ENCODE results near the gene NFAM1. TPM values are rescaled to one million over a fixed set of nuclear protein-coding genes. Genes with fewer than 3 reads are reported as not detected.
A peak's percentile ranks its signal among the peaks of the same experiment; 100 is the strongest.

NFAM1 gene
- total and polyA plus RNA-seq, 2 of the 13 experiments (the other 11 are each of a cell fraction or from before 2014, with no cell fraction given) = 0.03 TPM; not detected in 1

DNA sequence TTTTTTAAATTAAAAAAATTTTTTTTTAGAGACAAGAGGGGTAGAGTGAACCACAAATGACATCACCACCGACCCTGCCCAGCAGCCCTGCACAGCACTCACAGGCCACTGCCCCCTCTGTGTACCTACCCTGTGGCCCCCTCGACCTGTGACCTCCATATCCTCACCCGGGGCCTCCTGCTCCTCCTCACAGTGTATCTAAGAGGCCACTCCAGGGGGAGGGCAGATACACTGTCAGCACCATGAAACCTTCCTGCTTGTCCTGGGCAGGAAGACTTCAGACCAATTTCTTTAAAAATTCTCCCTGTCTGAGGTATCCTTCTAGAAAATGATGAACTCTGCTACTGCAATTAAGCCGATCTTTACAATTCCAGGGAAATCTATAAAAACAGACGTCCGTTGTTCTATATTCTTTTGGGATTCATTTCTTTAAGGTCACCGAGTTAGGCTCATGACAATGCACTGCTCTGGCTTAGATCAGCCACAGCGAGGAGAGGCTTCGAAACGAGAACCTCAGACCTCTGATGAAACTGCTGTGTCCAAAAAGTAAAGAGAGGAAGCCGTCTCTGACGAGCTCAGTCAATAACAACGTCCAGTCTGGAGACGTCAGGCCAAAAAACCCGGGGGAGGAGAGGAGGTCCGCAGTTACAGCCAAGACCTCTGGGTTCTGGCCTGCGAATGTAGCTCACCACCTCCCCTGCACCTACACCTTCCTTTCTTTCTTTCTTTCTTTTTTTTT lies 17.5 kb downstream of the NFAM1 start:
- 2% methylated on average over 17 of the region's 17 CpGs for WGBS (ENCODE audit: low lambda C conversion rate)
- ATAC-seq (peak; percentile 15; the same call in 2 of the 3 replicates), DNase-seq (ENCODE audit: low spot score) (no peak), FAIRE-seq (no peak)
- intact Hi-C loops (cut with micrococcal nuclease; ENCODE audit: unreplicated experiment) = no loop called here
- peak overlapping the region; percentile 34 for H3K27ac ChIP-seq (ENCODE audit: extremely low read length, insufficient read depth, low read length)
- no peaks in the 10 kb centered on the region for H3K36me3 ChIP-seq (replicated peaks in 1 of 2; ENCODE audit: control insufficient read depth in 1 of 2, insufficient read depth in 2 of 2, low read length in 2 of 2)
- peak overlapping the region; percentile 70 for H3K4me2 ChIP-seq (ENCODE audit: low read depth, low read length)
- H3K27me3 ChIP-seq (ENCODE audit: control insufficient read depth in 1 of 2, insufficient read depth in 2 of 2, low read length in 2 of 2) = peaks cover 3 to 50% of the 10 kb centered on the region in 2 experiments; a peak in 4 of 5 replicates
- no peaks in the 10 kb centered on the region for H4K20me1 ChIP-seq (ENCODE audit: insufficient read depth, low read length)
- no peaks in the 10 kb centered on the region for H3K79me2 ChIP-seq (ENCODE audit: insufficient read depth, low read length)
- no TSS peak for BruUV-seq (replicated peaks)
- ChIA-PET CTCF (ENCODE audit: low intra/inter-chr PET ratio, low total read pairs) (no interaction called here), POLR2A (no interaction called here)
- H3K4me1 ChIP-seq (ENCODE audit: insufficient read depth, low read length) = peaks cover 71% of the 10 kb centered on the region
- H3K4me3 ChIP-seq (replicated peaks in 1 of 3; ENCODE audit: insufficient read depth in 1 of 3, low read depth in 2 of 3, low read length in 3 of 3) = peak overlapping the region in 2 of 3 experiments; percentile 34 to 50; a peak in 2 of 6 replicates
- no peak overlapping the region for H2AFZ ChIP-seq (ENCODE audit: low read length)
- H3K9ac ChIP-seq (ENCODE audit: insufficient read depth, low read depth, low read length) = peak overlapping the region; percentile 20; the same call in 1 of the 2 replicates
- in situ Hi-C loops (cut with HindIII; ENCODE audit: extremely low pct_ligation_motif_present, low pct_unique_long_range_greater_than_20kb) = no loop called here
- no peaks in the 10 kb centered on the region for H3K9me3 ChIP-seq (ENCODE audit: low read length)
- TF ChIP-seq ZBTB7B (CRISPR knock-in tag; IDR thresholded peaks at IDR 0.05) (peak; percentile 39; the same call in 1 of the 2 replicates), NFYB (CRISPR knock-in tag; IDR thresholded peaks at IDR 0.05) (no peak), ELF4 (CRISPR knock-in tag; IDR thresholded peaks at IDR 0.05; ENCODE audit: borderline replicate concordance) (no peak), RXRA (CRISPR knock-in tag; IDR thresholded peaks at IDR 0.05) (peak; percentile 23; the same call in 1 of the 2 replicates), IRX3 (CRISPR knock-in tag; IDR thresholded peaks at IDR 0.05; ENCODE audit: borderline replicate concordance, low read depth) (no peak), ZNF44 (CRISPR knock-in tag; IDR thresholded peaks at IDR 0.05) (no peak), RXRB (CRISPR knock-in tag; IDR thresholded peaks at IDR 0.05; ENCODE audit: borderline replicate concordance) (peak; percentile 47), SMARCC2 (IDR thresholded peaks at IDR 0.05) (no peak), SCMH1 (CRISPR knock-in tag; IDR thresholded peaks at IDR 0.05; ENCODE audit: borderline replicate concordance) (no peak), MTA1 (CRISPR knock-in tag; IDR thresholded peaks at IDR 0.05; ENCODE audit: borderline replicate concordance) (0 out of 2 replicates have a peak, but pooled peaks have one; percentile 39), ZBTB8A (CRISPR knock-in tag; IDR thresholded peaks at IDR 0.05; ENCODE audit: borderline replicate concordance, low read depth) (no peak), HNF4A (CRISPR knock-in tag; IDR thresholded peaks at IDR 0.05) (peak; percentile 21; the same call in 1 of the 2 replicates), HMG20A (CRISPR knock-in tag; IDR thresholded peaks at IDR 0.05; ENCODE audit: borderline replicate concordance) (peak; percentile 40; the same call in 1 of the 2 replicates)
- TF ChIP-seq, protein P1, sequence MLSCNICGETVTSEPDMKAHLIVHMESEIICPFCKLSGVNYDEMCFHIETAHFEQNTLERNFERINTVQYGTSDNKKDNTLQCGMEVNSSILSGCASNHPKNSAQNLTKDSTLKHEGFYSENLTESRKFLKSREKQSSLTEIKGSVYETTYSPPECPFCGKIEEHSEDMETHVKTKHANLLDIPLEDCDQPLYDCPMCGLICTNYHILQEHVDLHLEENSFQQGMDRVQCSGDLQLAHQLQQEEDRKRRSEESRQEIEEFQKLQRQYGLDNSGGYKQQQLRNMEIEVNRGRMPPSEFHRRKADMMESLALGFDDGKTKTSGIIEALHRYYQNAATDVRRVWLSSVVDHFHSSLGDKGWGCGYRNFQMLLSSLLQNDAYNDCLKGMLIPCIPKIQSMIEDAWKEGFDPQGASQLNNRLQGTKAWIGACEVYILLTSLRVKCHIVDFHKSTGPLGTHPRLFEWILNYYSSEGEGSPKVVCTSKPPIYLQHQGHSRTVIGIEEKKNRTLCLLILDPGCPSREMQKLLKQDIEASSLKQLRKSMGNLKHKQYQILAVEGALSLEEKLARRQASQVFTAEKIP (CRISPR knock-in tag; IDR thresholded peaks at IDR 0.05; ENCODE audit: borderline replicate concordance) = no peak
- TF ChIP-seq, protein P2, sequence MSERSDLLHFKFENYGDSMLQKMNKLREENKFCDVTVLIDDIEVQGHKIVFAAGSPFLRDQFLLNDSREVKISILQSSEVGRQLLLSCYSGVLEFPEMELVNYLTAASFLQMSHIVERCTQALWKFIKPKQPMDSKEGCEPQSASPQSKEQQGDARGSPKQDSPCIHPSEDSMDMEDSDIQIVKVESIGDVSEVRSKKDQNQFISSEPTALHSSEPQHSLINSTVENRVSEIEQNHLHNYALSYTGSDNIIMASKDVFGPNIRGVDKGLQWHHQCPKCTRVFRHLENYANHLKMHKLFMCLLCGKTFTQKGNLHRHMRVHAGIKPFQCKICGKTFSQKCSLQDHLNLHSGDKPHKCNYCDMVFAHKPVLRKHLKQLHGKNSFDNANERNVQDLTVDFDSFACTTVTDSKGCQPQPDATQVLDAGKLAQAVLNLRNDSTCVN (CRISPR knock-in tag; IDR thresholded peaks at IDR 0.05; ENCODE audit: borderline replicate concordance) = no peak
- TF ChIP-seq, protein P3, sequence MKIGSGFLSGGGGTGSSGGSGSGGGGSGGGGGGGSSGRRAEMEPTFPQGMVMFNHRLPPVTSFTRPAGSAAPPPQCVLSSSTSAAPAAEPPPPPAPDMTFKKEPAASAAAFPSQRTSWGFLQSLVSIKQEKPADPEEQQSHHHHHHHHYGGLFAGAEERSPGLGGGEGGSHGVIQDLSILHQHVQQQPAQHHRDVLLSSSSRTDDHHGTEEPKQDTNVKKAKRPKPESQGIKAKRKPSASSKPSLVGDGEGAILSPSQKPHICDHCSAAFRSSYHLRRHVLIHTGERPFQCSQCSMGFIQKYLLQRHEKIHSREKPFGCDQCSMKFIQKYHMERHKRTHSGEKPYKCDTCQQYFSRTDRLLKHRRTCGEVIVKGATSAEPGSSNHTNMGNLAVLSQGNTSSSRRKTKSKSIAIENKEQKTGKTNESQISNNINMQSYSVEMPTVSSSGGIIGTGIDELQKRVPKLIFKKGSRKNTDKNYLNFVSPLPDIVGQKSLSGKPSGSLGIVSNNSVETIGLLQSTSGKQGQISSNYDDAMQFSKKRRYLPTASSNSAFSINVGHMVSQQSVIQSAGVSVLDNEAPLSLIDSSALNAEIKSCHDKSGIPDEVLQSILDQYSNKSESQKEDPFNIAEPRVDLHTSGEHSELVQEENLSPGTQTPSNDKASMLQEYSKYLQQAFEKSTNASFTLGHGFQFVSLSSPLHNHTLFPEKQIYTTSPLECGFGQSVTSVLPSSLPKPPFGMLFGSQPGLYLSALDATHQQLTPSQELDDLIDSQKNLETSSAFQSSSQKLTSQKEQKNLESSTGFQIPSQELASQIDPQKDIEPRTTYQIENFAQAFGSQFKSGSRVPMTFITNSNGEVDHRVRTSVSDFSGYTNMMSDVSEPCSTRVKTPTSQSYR (CRISPR knock-in tag; IDR thresholded peaks at IDR 0.05; ENCODE audit: borderline replicate concordance) = 0 out of 2 replicates have a peak, but pooled peaks have one; percentile 30
- TF ChIP-seq, protein P4, sequence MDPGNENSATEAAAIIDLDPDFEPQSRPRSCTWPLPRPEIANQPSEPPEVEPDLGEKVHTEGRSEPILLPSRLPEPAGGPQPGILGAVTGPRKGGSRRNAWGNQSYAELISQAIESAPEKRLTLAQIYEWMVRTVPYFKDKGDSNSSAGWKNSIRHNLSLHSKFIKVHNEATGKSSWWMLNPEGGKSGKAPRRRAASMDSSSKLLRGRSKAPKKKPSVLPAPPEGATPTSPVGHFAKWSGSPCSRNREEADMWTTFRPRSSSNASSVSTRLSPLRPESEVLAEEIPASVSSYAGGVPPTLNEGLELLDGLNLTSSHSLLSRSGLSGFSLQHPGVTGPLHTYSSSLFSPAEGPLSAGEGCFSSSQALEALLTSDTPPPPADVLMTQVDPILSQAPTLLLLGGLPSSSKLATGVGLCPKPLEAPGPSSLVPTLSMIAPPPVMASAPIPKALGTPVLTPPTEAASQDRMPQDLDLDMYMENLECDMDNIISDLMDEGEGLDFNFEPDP (CRISPR knock-in tag; conservative IDR thresholded peaks at IDR 0.05) = no peak
